Measurements from ENCODE around the gene ZNF750. TPM values are rescaled to one million over a fixed set of nuclear protein-coding genes. Genes with fewer than 3 reads are reported as not detected.

ZNF750 gene
- total and polyA plus RNA-seq, 4 donors: 0.02 to 0.08 TPM; not detected in 2

- Histone ChIP-seq H3K4me3 (ENCODE audit: low read depth in 1 of 3, low read length in 3 of 3) (no peak overlapping the region), H3K27ac (ENCODE audit: low read depth in 1 of 2, low read length in 2 of 2) (no peak overlapping the region), H3K27me3 (ENCODE audit: control insufficient read depth in 4 of 4, insufficient read depth in 4 of 4, low read length in 3 of 4) (no peaks in the 10 kb centered on the region), H3K36me3 (ENCODE audit: control insufficient read depth in 4 of 4, insufficient read depth in 3 of 4, low read depth in 1 of 4, low read length in 3 of 4) (peaks cover 0 to 4% (median 2%) of the 10 kb centered on the region in 4 donors), H3K9me3 (ENCODE audit: control insufficient read depth in 4 of 4, low read length in 3 of 4) (no peaks in the 10 kb centered on the region), H3K4me1 (ENCODE audit: control insufficient read depth in 4 of 4, insufficient read depth in 4 of 4, low read length in 3 of 4) (no peaks in the 10 kb centered on the region), H3K9ac (ENCODE audit: low read depth in 1 of 2, low read length in 2 of 2) (no peak overlapping the region)
- DNase-seq (ENCODE audit: low spot score): no peak
- TF ChIP-seq YY1 (IDR thresholded peaks at IDR 0.05) (no peak), NR2F2 (IDR thresholded peaks at IDR 0.05) (peak; percentile 10), ZBTB33 (IDR thresholded peaks at IDR 0.05) (no peak), GABPA (IDR thresholded peaks at IDR 0.05 in 1 of 2, conservative IDR thresholded peaks at IDR 0.05 in 1 of 2) (no peak), RAD21 (IDR thresholded peaks at IDR 0.05) (no peak)
- WGBS: 90% methylated on average over 18 of the region's 18 CpGs
Measured at GRCh38 chr17:82794781-82795482, 44.9 kb downstream of the ZNF750 start.

- TF ChIP-seq, protein P1, sequence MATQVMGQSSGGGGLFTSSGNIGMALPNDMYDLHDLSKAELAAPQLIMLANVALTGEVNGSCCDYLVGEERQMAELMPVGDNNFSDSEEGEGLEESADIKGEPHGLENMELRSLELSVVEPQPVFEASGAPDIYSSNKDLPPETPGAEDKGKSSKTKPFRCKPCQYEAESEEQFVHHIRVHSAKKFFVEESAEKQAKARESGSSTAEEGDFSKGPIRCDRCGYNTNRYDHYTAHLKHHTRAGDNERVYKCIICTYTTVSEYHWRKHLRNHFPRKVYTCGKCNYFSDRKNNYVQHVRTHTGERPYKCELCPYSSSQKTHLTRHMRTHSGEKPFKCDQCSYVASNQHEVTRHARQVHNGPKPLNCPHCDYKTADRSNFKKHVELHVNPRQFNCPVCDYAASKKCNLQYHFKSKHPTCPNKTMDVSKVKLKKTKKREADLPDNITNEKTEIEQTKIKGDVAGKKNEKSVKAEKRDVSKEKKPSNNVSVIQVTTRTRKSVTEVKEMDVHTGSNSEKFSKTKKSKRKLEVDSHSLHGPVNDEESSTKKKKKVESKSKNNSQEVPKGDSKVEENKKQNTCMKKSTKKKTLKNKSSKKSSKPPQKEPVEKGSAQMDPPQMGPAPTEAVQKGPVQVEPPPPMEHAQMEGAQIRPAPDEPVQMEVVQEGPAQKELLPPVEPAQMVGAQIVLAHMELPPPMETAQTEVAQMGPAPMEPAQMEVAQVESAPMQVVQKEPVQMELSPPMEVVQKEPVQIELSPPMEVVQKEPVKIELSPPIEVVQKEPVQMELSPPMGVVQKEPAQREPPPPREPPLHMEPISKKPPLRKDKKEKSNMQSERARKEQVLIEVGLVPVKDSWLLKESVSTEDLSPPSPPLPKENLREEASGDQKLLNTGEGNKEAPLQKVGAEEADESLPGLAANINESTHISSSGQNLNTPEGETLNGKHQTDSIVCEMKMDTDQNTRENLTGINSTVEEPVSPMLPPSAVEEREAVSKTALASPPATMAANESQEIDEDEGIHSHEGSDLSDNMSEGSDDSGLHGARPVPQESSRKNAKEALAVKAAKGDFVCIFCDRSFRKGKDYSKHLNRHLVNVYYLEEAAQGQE (IDR thresholded peaks at IDR 0.05): no peak
- TF ChIP-seq HNF4G (IDR thresholded peaks at IDR 0.05) (no peak), RAD21 (IDR thresholded peaks at IDR 0.05) (no peak), NR2F2 (IDR thresholded peaks at IDR 0.05) (no peak), HNF4A (conservative IDR thresholded peaks at IDR 0.05) (no peak), SP1 (IDR thresholded peaks at IDR 0.05) (no peak), FOXA1 (IDR thresholded peaks at IDR 0.05) (no peak), JUND (IDR thresholded peaks at IDR 0.05) (no peak), YY1 (IDR thresholded peaks at IDR 0.05) (no peak), FOXA2 (IDR thresholded peaks at IDR 0.05) (no peak), RXRA (IDR thresholded peaks at IDR 0.05) (no peak)
- TF ChIP-seq, protein P2, sequence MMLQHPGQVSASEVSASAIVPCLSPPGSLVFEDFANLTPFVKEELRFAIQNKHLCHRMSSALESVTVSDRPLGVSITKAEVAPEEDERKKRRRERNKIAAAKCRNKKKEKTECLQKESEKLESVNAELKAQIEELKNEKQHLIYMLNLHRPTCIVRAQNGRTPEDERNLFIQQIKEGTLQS (IDR thresholded peaks at IDR 0.05): no peak
- TF ChIP-seq, protein P3, sequence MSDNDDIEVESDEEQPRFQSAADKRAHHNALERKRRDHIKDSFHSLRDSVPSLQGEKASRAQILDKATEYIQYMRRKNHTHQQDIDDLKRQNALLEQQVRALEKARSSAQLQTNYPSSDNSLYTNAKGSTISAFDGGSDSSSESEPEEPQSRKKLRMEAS (IDR thresholded peaks at IDR 0.05): no peak
- TF ChIP-seq, protein P4, sequence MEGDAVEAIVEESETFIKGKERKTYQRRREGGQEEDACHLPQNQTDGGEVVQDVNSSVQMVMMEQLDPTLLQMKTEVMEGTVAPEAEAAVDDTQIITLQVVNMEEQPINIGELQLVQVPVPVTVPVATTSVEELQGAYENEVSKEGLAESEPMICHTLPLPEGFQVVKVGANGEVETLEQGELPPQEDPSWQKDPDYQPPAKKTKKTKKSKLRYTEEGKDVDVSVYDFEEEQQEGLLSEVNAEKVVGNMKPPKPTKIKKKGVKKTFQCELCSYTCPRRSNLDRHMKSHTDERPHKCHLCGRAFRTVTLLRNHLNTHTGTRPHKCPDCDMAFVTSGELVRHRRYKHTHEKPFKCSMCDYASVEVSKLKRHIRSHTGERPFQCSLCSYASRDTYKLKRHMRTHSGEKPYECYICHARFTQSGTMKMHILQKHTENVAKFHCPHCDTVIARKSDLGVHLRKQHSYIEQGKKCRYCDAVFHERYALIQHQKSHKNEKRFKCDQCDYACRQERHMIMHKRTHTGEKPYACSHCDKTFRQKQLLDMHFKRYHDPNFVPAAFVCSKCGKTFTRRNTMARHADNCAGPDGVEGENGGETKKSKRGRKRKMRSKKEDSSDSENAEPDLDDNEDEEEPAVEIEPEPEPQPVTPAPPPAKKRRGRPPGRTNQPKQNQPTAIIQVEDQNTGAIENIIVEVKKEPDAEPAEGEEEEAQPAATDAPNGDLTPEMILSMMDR (IDR thresholded peaks at IDR 0.05; ENCODE audit: low read depth, low read length, missing input control): no peak
- Histone ChIP-seq H3K9me3 (ENCODE audit: control insufficient read depth in 4 of 4, low read length in 3 of 4) (no peaks in the 10 kb centered on the region), H3K9ac (ENCODE audit: low read depth in 1 of 2, low read length in 2 of 2) (no peak overlapping the region), H3K4me1 (ENCODE audit: control insufficient read depth in 4 of 4, insufficient read depth in 4 of 4, low read length in 3 of 4) (no peaks in the 10 kb centered on the region), H3K36me3 (ENCODE audit: control insufficient read depth in 4 of 4, insufficient read depth in 3 of 4, low read depth in 1 of 4, low read length in 3 of 4) (peaks cover 0 to 4% (median under 1%) of the 10 kb centered on the region in 4 donors), H3K4me3 (ENCODE audit: low read depth in 1 of 3, low read length in 3 of 3) (no peak overlapping the region), H3K27ac (ENCODE audit: low read depth in 1 of 2, low read length in 2 of 2) (no peak overlapping the region), H3K27me3 (ENCODE audit: control insufficient read depth in 4 of 4, insufficient read depth in 4 of 4, low read length in 3 of 4) (no peaks in the 10 kb centered on the region)
- WGBS: 94% methylated on average over 15 of the region's 15 CpGs
- DNase-seq (ENCODE audit: low spot score): no peak
Measured at GRCh38 chr17:82793974-82794630, 45.7 kb downstream of the ZNF750 start.
